Measurements from ENCODE around the gene PCIF1.

- TF ChIP-seq CTCF (IDR thresholded peaks at IDR 0.05) = no peak
- TF ChIP-seq POLR2A (IDR thresholded peaks at IDR 0.05) = no peak
- TF ChIP-seq EP300 (IDR thresholded peaks at IDR 0.05) = no peak
These were observed 45.8 kb upstream of the PCIF1 start for GRCh38 chr20:45888681-45889080.

Data from tibial nerve (tissue), 4 donors.